SK-N-SH (cell line): ENCODE measurements around the gene CDC25A. TPM values are rescaled to one million over a fixed set of nuclear protein-coding genes. Genes with fewer than 3 reads are reported as not detected.

Experiments
- CTCF ChIA-PET: fragments of 300-600, 350-600 bp; formaldehyde crosslinking; extraction: SDS; loops from one replicate; lab custom pipeline; 2021; lab: Yijun Ruan, JAX
- POLR2A ChIA-PET: fragments of 350-600 bp; sonication (Branson Sonifier 250); formaldehyde crosslinking; extraction: SDS; loops from one replicate; lab custom pipeline; 2020; ENCODE audit warnings: antibody characterized with exemption, inconsistent platforms; lab: Yijun Ruan, JAX
- DNase-seq: peaks from one replicate; pipeline ENCODE4 v3.0.0; 2012
- H2AFZ ChIP-seq: fragments of 200-600 bp; sonication (generic); 2 replicates; pipeline ENCODE4 v1.8.1; 2016; ENCODE audit warnings: antibody characterized with exemption, mild to moderate bottlenecking, low read depth
- H3F3A ChIP-seq: fragments of 200-600 bp; sonication (generic); replicated peaks from 2 replicates; pipeline ENCODE3; 2016; ENCODE audit warnings: antibody characterized with exemption, mild to moderate bottlenecking; ENCODE audit not compliant: insufficient read depth
- H3K27ac ChIP-seq, 2 experiments: fragments of 200-500 bp in 1 of 2; fragments of 200-600 bp in 1 of 2; sonication (Bioruptor generic) in 1 of 2; sonication (generic), shearing (Covaris generic) in 1 of 2; 2 replicates each; pipeline versions ENCODE4 v1.5.1 to v1.6.1; 2014 to 2016; ENCODE audit warnings: low read depth in 2 of 2, inconsistent platforms in 1 of 2, low read length in 1 of 2, mild to moderate bottlenecking in 1 of 2, mixed read lengths in 1 of 2
- H3K27me3 ChIP-seq: fragments of 200-600 bp; sonication (generic), shearing (Covaris generic); 2 replicates; pipeline ENCODE4 v1.6.1; 2016; ENCODE audit warnings: mixed run types; ENCODE audit not compliant: insufficient read depth
- H3K36me3 ChIP-seq, 2 experiments: fragments of 200-500 bp in 1 of 2; fragments of 200-600 bp in 1 of 2; sonication (Bioruptor generic) in 1 of 2; sonication (generic) in 1 of 2; replicated peaks in 1 of 2; 2 replicates each; pipeline versions ENCODE3 to v1.5.1; 2014 to 2016; ENCODE audit warnings: low read length in 1 of 2, mild to moderate bottlenecking in 1 of 2; ENCODE audit not compliant: insufficient read depth in 2 of 2, control insufficient read depth in 1 of 2
- H3K4me1 ChIP-seq, 2 experiments: fragments of 200-500 bp in 1 of 2; fragments of 200-600 bp in 1 of 2; sonication (Bioruptor generic) in 1 of 2; sonication (generic), shearing (Covaris generic) in 1 of 2; 2 replicates each; pipeline versions ENCODE4 v1.5.1 to v1.6.1; 2014 to 2016; ENCODE audit warnings: low read depth in 1 of 2, low read length in 1 of 2, mixed run types in 1 of 2; ENCODE audit not compliant: insufficient read depth in 2 of 2, control insufficient read depth in 1 of 2
- H3K4me2 ChIP-seq: fragments of 200-600 bp; sonication (generic), shearing (Covaris generic); 2 replicates; pipeline ENCODE4 v1.6.1; 2017; ENCODE audit warnings: mixed run types
- H3K4me3 ChIP-seq, 2 experiments: fragments of 200-500 bp in 1 of 2; fragments of 200-600 bp in 1 of 2; sonication (Bioruptor generic) in 1 of 2; sonication (generic), shearing (Covaris generic) in 1 of 2; 2 replicates each; pipeline versions ENCODE4 v1.5.1 to v1.8.1; 2014 to 2016; ENCODE audit warnings: low read depth in 2 of 2, inconsistent platforms in 1 of 2, low read length in 1 of 2, mild to moderate bottlenecking in 1 of 2, mixed read lengths in 1 of 2, moderate library complexity in 1 of 2
- H3K79me2 ChIP-seq: fragments of 200-600 bp; sonication (generic); 2 replicates; pipeline ENCODE4 v1.8.1; 2017; ENCODE audit warnings: mild to moderate bottlenecking; ENCODE audit not compliant: insufficient read depth
- H3K9ac ChIP-seq: fragments of 200-600 bp; sonication (generic); 2 replicates; pipeline ENCODE4 v1.6.1; 2017; ENCODE audit warnings: mixed run types
- H3K9me2 ChIP-seq: fragments of 200-600 bp; sonication (generic); 2 replicates; pipeline ENCODE4 v1.6.1; 2017; ENCODE audit warnings: mixed run types
- H3K9me3 ChIP-seq: fragments of 200-600 bp; sonication (generic); 2 replicates; pipeline ENCODE4 v1.6.1; 2017; ENCODE audit warnings: mixed run types, mild to moderate bottlenecking, moderate library complexity
- H4K20me1 ChIP-seq: fragments of 200-600 bp; sonication (generic); 2 replicates; pipeline ENCODE4 v1.6.1; 2017; ENCODE audit warnings: mild to moderate bottlenecking, mixed run types; ENCODE audit not compliant: insufficient read depth
- CTCF ChIP-seq: fragments of 200-600 bp; sonication (generic); IDR thresholded peaks from 2 replicates; pipeline ENCODE4 v1.6.1; 2017; ENCODE audit warnings: antibody characterized with exemption, mild to moderate bottlenecking, moderate library complexity
- EP300 ChIP-seq, 2 experiments: IDR thresholded peaks; 2 replicates each; pipeline versions ENCODE4 v1.4.0 to v1.6.1; 2012; ENCODE audit warnings: borderline replicate concordance in 1 of 2, low read depth in 1 of 2, low read length in 1 of 2
- IRF3 ChIP-seq: fragments of 150-350 bp; IDR thresholded peaks from 2 replicates; pipeline ENCODE4 v1.6.1; 2016; ENCODE audit warnings: mild to moderate bottlenecking, low read depth, low read length
- RAD21 ChIP-seq: IDR thresholded peaks from 2 replicates; pipeline ENCODE4 v1.6.1; 2012; ENCODE audit warnings: mild to moderate bottlenecking, low read length
- RFX5 ChIP-seq: IDR thresholded peaks from 2 replicates; pipeline ENCODE4 v1.6.1; 2012; ENCODE audit warnings: mild to moderate bottlenecking, improper control_type of control experiment, low read length
- RXRA ChIP-seq: IDR thresholded peaks from 2 replicates; pipeline ENCODE4 v1.4.0; 2012; ENCODE audit warnings: low read depth, mild to moderate bottlenecking, borderline replicate concordance
- SMC3 ChIP-seq: IDR thresholded peaks from 2 replicates; pipeline ENCODE4 v1.6.1; 2012; ENCODE audit warnings: low read depth, low read length, improper control_type of control experiment
- TCF12 ChIP-seq: IDR thresholded peaks from 2 replicates; pipeline ENCODE4 v1.4.0; 2012
- USF1 ChIP-seq: IDR thresholded peaks from 2 replicates; pipeline ENCODE4 v1.4.0; 2012; ENCODE audit warnings: low read depth, borderline replicate concordance
- USF2 ChIP-seq: fragments of 150-350 bp; IDR thresholded peaks from 2 replicates; pipeline ENCODE4 v1.6.1; 2017; ENCODE audit warnings: antibody characterized with exemption, low read length, low read depth, borderline replicate concordance
- WGBS: methylation state at CpG from one replicate; pipeline ENCODE4 v1.1.6; 2017; ENCODE audit warnings: low lambda C conversion rate; 5-methylcytosine and 5-hydroxymethylcytosine counted together
- polyA plus RNA-seq, 3 experiments: library from polyadenylated mRNA; depleted of rRNA; stranded (reverse); fragments of >200 nt; gene quantifications; 2 replicates each; pipeline ENCODE4 v1.2.3, GENCODE V29; 2012

Gene CDC25A
- polyA plus RNA-seq, 1 of the 3 experiments (the other 2 are of a cell fraction): 3.3 TPM

GRCh38 chr3:48119505-48120193 is 68.6 kb downstream of the CDC25A start (continued):
- TF ChIP-seq EP300 (IDR thresholded peaks at IDR 0.05; ENCODE audit: borderline replicate concordance in 1 of 2, low read depth in 1 of 2, low read length in 1 of 2): no peak
- no peak for TF ChIP-seq SMC3
- TF ChIP-seq IRF3: no peak
- no peak for TF ChIP-seq USF1
- no peak for TF ChIP-seq RXRA
- TF ChIP-seq, all 33 proteins: peak for 0

- H4K20me1 ChIP-seq: no peaks in the 10 kb centered on the region
- ChIA-PET CTCF (no interaction called here), POLR2A (no interaction called here)
- H3K9me2 ChIP-seq: no peaks in the 10 kb centered on the region
- 92% methylated on average over 8 of the region's 8 CpGs for WGBS
- no peaks in the 10 kb centered on the region for H3F3A ChIP-seq
- H2AFZ ChIP-seq: no peak overlapping the region
- TF ChIP-seq CTCF (no peak), RFX5 (no peak), RAD21 (no peak), TCF12 (no peak), USF2 (no peak)
- H3K36me3 ChIP-seq: no peaks in the 10 kb centered on the region
- no peak overlapping the region for H3K27ac ChIP-seq
- no peaks in the 10 kb centered on the region for H3K27me3 ChIP-seq
- H3K79me2 ChIP-seq: no peaks in the 10 kb centered on the region
- H3K4me2 ChIP-seq: no peak overlapping the region
- H3K9ac ChIP-seq: no peak overlapping the region
- DNase-seq: no peak
- no peaks in the 10 kb centered on the region for H3K9me3 ChIP-seq
- no peak overlapping the region for H3K4me3 ChIP-seq
- H3K4me1 ChIP-seq: no peaks in the 10 kb centered on the region
These were observed 69.3 kb downstream of the CDC25A start for GRCh38 chr3:48118928-48119327.
